CD14-positive monocyte (primary cell): ENCODE data around the gene CARD11. TPM values are rescaled to one million over a fixed set of nuclear protein-coding genes. Genes with fewer than 3 reads are reported as not detected.

Source experiments
- DNase-seq, 3 donors: peaks; one replicate each; pipeline ENCODE4 v3.0.0-alpha.2; 2011 to 2022
- H2AFZ ChIP-seq: 2 replicates; pipeline ENCODE4 v1.6.0; 2012; ENCODE audit warnings: mild to moderate bottlenecking, low read depth, low read length, inconsistent platforms; ENCODE audit not compliant: insufficient read depth, poor library complexity, severe bottlenecking
- H3K27ac ChIP-seq, 2 donors: 1 replicate in 1 of 2; 2 replicates in 1 of 2; pipeline ENCODE4 v1.5.1; 2012 to 2013; ENCODE audit warnings: low read length in 2 of 2, control low read depth in 1 of 2, inconsistent platforms in 1 of 2, low read depth in 1 of 2, mild to moderate bottlenecking in 1 of 2
- H3K27me3 ChIP-seq, 2 donors: one replicate each; pipeline versions ENCODE4 v1.6.0 to v1.6.1; 2011 to 2013; ENCODE audit warnings: low read length in 2 of 2; ENCODE audit not compliant: control insufficient read depth in 2 of 2, insufficient read depth in 2 of 2
- H3K36me3 ChIP-seq, 2 donors: replicated peaks in 1 of 2; 1 replicate in 1 of 2; 2 replicates in 1 of 2; pipeline versions ENCODE4 v1.5.1 to v1.6.1; 2012 to 2013; ENCODE audit warnings: low read length in 2 of 2, control low read depth in 1 of 2, inconsistent platforms in 1 of 2, mild to moderate bottlenecking in 1 of 2; ENCODE audit not compliant: insufficient read depth in 2 of 2, control insufficient read depth in 1 of 2
- H3K4me1 ChIP-seq, 2 donors: 1 replicate in 1 of 2; 2 replicates in 1 of 2; pipeline versions ENCODE4 v1.5.1 to v1.6.1; 2012 to 2013; ENCODE audit warnings: low read length in 2 of 2, control low read depth in 1 of 2, inconsistent platforms in 1 of 2, mild to moderate bottlenecking in 1 of 2, moderate library complexity in 1 of 2; ENCODE audit not compliant: insufficient read depth in 2 of 2, control insufficient read depth in 1 of 2
- H3K4me2 ChIP-seq: replicated peaks from 2 replicates; pipeline ENCODE3; 2012; ENCODE audit warnings: low read length, moderate library complexity, mild to moderate bottlenecking; ENCODE audit not compliant: poor library complexity, severe bottlenecking; ENCODE audit errors: extremely low read depth
- H3K4me3 ChIP-seq, 3 experiments: fragments of 200-600 bp in 1 of 3; sonication (generic) in 1 of 3; replicated peaks in 1 of 3; 1 replicate in 2 of 3; 2 replicates in 1 of 3; pipeline ENCODE4 v1.5.1; 2011 to 2013; ENCODE audit warnings: low read length in 3 of 3, mild to moderate bottlenecking in 3 of 3, control low read depth in 2 of 3, low read depth in 2 of 3, inconsistent platforms in 1 of 3, moderate library complexity in 1 of 3
- H3K79me2 ChIP-seq: 2 replicates; pipeline ENCODE4 v1.6.0; 2012; ENCODE audit warnings: mild to moderate bottlenecking, control low read depth, inconsistent platforms, low read length, moderate library complexity; ENCODE audit not compliant: insufficient read depth
- H3K9ac ChIP-seq: 2 replicates; pipeline ENCODE4 v1.6.0; 2017; ENCODE audit warnings: low read length, mild to moderate bottlenecking; ENCODE audit not compliant: insufficient read depth, poor library complexity, severe bottlenecking
- H3K9me3 ChIP-seq, 2 donors: replicated peaks in 1 of 2; 1 replicate in 1 of 2; 2 replicates in 1 of 2; pipeline versions ENCODE4 v1.5.1 to v1.6.1; 2012 to 2013; ENCODE audit warnings: low read length in 2 of 2, control low read depth in 1 of 2; ENCODE audit not compliant: control insufficient read depth in 1 of 2, insufficient read depth in 1 of 2
- H4K20me1 ChIP-seq: 2 replicates; pipeline ENCODE4 v1.6.0; 2012; ENCODE audit warnings: mild to moderate bottlenecking, low read length, control low read depth, moderate library complexity; ENCODE audit not compliant: insufficient read depth
- H3K27ac Mint-ChIP-seq, 7 donors: one replicate each; pipeline ENCODE4 v1.8.0; 2020; ENCODE audit warnings: mild to moderate bottlenecking in 7 of 7, mixed read lengths in 7 of 7, moderate library complexity in 6 of 7, inconsistent platforms in 2 of 7
- H3K27me3 Mint-ChIP-seq, 3 donors: one replicate each; pipeline ENCODE4 v1.8.0; 2021 to 2022; ENCODE audit warnings: low read depth in 3 of 3, mild to moderate bottlenecking in 3 of 3, mixed read lengths in 3 of 3, moderate library complexity in 3 of 3, inconsistent platforms in 1 of 3
- H3K36me3 Mint-ChIP-seq, 2 donors: one replicate each; pipeline ENCODE4 v1.8.0; 2020; ENCODE audit warnings: mixed read lengths in 2 of 2, inconsistent platforms in 1 of 2, mild to moderate bottlenecking in 1 of 2
- H3K4me1 Mint-ChIP-seq: one replicate; pipeline ENCODE4 v1.8.0; 2020; ENCODE audit warnings: mild to moderate bottlenecking, mixed read lengths
- H3K4me3 Mint-ChIP-seq, 2 donors: one replicate each; pipeline ENCODE4 v1.8.0; 2020; ENCODE audit warnings: mild to moderate bottlenecking in 2 of 2, mixed read lengths in 2 of 2, moderate library complexity in 1 of 2
- H3K9me3 Mint-ChIP-seq, 7 donors: one replicate each; pipeline ENCODE4 v1.8.0; 2020 to 2022; ENCODE audit warnings: mixed read lengths in 7 of 7, mild to moderate bottlenecking in 6 of 7, moderate library complexity in 6 of 7, inconsistent platforms in 2 of 7
- CTCF ChIP-seq: fragments of 200-600 bp; IDR thresholded peaks from one replicate; pipeline ENCODE4 v1.8.0; 2022; ENCODE audit warnings: antibody characterized with exemption, mild to moderate bottlenecking
- WGBS: methylation state at CpG from one replicate; pipeline ENCODE4 v1.1.5; 2013; ENCODE audit warnings: missing lambda C conversion rate; ENCODE audit not compliant: insufficient coverage; 5-methylcytosine and 5-hydroxymethylcytosine counted together
- intact Hi-C, 2 donors: fragments of 100-400 bp; cut with micrococcal nuclease; formaldehyde crosslinking; loops; one replicate each; pipeline versions ENCODE4 v1.15.0 to v1.15.1; 2023
- polyA plus RNA-seq, 3 donors: library from polyadenylated mRNA; depleted of rRNA in 1 of 3; unstranded in 2 of 3; stranded (reverse) in 1 of 3; fragments of 300-500 nt in 2 of 3; fragments of >200 nt in 1 of 3; fragmentation: Illumina TruSeq in 2 of 3; gene quantifications; 1 replicate in 2 of 3; 2 replicates in 1 of 3; pipeline ENCODE4 v1.2.3, GENCODE V29; 2012 to 2021

CARD11 gene
- polyA plus RNA-seq, 3 donors = 0.04 to 0.17 TPM; not detected in 1

GRCh38 chr7:3064067-3064466 is 20.4 kb upstream of the CARD11 start:
- no peak for TF ChIP-seq CTCF
- no peaks in the 10 kb centered on the region for H3K36me3 Mint-ChIP-seq
- no peak overlapping the region for H3K9ac ChIP-seq
- no peak for DNase-seq
- no peaks in the 10 kb centered on the region for H3K4me1 ChIP-seq
- intact Hi-C loops = no loop called here
- H4K20me1 ChIP-seq = no peaks in the 10 kb centered on the region
- H3K9me3 ChIP-seq = no peaks in the 10 kb centered on the region
- H3K4me3 Mint-ChIP-seq = no peak overlapping the region
- no peaks in the 10 kb centered on the region for H3K36me3 ChIP-seq
- 100% methylated on average over 3 of the region's 5 CpGs for WGBS
- H2AFZ ChIP-seq = no peak overlapping the region
- H3K27ac ChIP-seq = no peak overlapping the region
- H3K27me3 ChIP-seq = no peaks in the 10 kb centered on the region
- peak overlapping the region in 1 of 7 donors; percentile 4 for H3K27ac Mint-ChIP-seq
- H3K4me3 ChIP-seq = no peak overlapping the region
- H3K4me1 Mint-ChIP-seq = peaks cover 7% of the 10 kb centered on the region
- H3K4me2 ChIP-seq = no peak overlapping the region
- no peaks in the 10 kb centered on the region for H3K79me2 ChIP-seq
- H3K27me3 Mint-ChIP-seq = peaks cover 0 to 8% (median 3%) of the 10 kb centered on the region in 3 donors
- H3K9me3 Mint-ChIP-seq = peaks cover 0 to 1% (median 0%) of the 10 kb centered on the region in 7 donors

GRCh38 chr7:3063016-3063753 is 19.5 kb upstream of the CARD11 start:
- H3K36me3 ChIP-seq = no peaks in the 10 kb centered on the region
- H3K27ac ChIP-seq = no peak overlapping the region
- no peaks in the 10 kb centered on the region for H3K27me3 ChIP-seq
- no peaks in the 10 kb centered on the region for H3K4me1 ChIP-seq
- Mint-ChIP-seq H3K36me3 (no peaks in the 10 kb centered on the region), H3K4me1 (peaks cover 3% of the 10 kb centered on the region), H3K9me3 (peaks cover 0 to 1% (median 0%) of the 10 kb centered on the region in 7 donors), H3K4me3 (no peak overlapping the region), H3K27ac (peak overlapping the region in 2 of 7 donors; percentile 35 to 43), H3K27me3 (peaks cover 0 to 8% (median 3%) of the 10 kb centered on the region in 3 donors)
- no peak overlapping the region for H2AFZ ChIP-seq
- no peak overlapping the region for H3K4me3 ChIP-seq
- H3K4me2 ChIP-seq = no peak overlapping the region
- no peaks in the 10 kb centered on the region for H3K79me2 ChIP-seq
- no peaks in the 10 kb centered on the region for H4K20me1 ChIP-seq
- 47% methylated on average over 4 of the region's 7 CpGs for WGBS
- no peak overlapping the region for H3K9ac ChIP-seq
- no peak for DNase-seq
- no peaks in the 10 kb centered on the region for H3K9me3 ChIP-seq
- no peak for TF ChIP-seq CTCF
- intact Hi-C loops = no loop called here
